ENCODE data around the gene CLSTN2. TPM values are rescaled to one million over a fixed set of nuclear protein-coding genes. Genes with fewer than 3 reads are reported as not detected.

Gene CLSTN2
- total and polyA plus RNA-seq, 2 of the 8 experiments (the other 6 are each of a cell fraction or from before 2014, with no cell fraction given) = 0.39 to 0.52 TPM

- TF ChIP-seq CHD7 (IDR thresholded peaks at IDR 0.05; ENCODE audit: insufficient replicate concordance, low read length) (no peak), TCF12 (IDR thresholded peaks at IDR 0.05; ENCODE audit: low read depth, low read length) (no peak), SP2 (IDR thresholded peaks at IDR 0.05; ENCODE audit: low read length) (no peak), SIRT6 (IDR thresholded peaks at IDR 0.05; ENCODE audit: low read length) (no peak), SP4 (IDR thresholded peaks at IDR 0.05; ENCODE audit: low read length) (no peak), E2F6 (IDR thresholded peaks at IDR 0.05) (no peak), HDAC2 (IDR thresholded peaks at IDR 0.05; ENCODE audit: borderline replicate concordance in 1 of 2, low read depth in 2 of 2, low read length in 2 of 2) (no peak)
- TF ChIP-seq, protein P1, sequence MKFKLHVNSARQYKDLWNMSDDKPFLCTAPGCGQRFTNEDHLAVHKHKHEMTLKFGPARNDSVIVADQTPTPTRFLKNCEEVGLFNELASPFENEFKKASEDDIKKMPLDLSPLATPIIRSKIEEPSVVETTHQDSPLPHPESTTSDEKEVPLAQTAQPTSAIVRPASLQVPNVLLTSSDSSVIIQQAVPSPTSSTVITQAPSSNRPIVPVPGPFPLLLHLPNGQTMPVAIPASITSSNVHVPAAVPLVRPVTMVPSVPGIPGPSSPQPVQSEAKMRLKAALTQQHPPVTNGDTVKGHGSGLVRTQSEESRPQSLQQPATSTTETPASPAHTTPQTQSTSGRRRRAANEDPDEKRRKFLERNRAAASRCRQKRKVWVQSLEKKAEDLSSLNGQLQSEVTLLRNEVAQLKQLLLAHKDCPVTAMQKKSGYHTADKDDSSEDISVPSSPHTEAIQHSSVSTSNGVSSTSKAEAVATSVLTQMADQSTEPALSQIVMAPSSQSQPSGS (IDR thresholded peaks at IDR 0.05; ENCODE audit: low read length) = no peak
Measured at GRCh38 chr3:140397847-140398246, 462.9 kb downstream of the CLSTN2 start (continued).

Measured in H1 (cell line).